ENCODE results near the gene S1PR3.

The S1PR3 gene

DNA sequence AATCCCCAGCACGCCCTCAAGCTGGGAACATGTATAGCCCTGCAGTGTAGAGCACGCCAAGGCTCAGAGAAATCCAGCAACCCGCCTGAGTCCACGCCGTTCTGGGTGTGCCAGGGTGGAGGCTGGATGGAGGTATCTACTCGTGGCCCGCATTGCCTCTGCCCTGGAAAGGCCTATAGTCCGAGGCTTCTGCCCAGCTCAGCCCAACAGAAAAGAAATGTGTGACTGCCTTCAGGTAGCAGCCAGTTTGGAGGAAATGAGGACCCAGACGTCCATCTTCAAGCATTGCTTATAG, 18.2 kb downstream of the S1PR3 start:
- TF ChIP-seq, protein P1, sequence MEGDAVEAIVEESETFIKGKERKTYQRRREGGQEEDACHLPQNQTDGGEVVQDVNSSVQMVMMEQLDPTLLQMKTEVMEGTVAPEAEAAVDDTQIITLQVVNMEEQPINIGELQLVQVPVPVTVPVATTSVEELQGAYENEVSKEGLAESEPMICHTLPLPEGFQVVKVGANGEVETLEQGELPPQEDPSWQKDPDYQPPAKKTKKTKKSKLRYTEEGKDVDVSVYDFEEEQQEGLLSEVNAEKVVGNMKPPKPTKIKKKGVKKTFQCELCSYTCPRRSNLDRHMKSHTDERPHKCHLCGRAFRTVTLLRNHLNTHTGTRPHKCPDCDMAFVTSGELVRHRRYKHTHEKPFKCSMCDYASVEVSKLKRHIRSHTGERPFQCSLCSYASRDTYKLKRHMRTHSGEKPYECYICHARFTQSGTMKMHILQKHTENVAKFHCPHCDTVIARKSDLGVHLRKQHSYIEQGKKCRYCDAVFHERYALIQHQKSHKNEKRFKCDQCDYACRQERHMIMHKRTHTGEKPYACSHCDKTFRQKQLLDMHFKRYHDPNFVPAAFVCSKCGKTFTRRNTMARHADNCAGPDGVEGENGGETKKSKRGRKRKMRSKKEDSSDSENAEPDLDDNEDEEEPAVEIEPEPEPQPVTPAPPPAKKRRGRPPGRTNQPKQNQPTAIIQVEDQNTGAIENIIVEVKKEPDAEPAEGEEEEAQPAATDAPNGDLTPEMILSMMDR (IDR thresholded peaks at IDR 0.05; ENCODE audit: borderline replicate concordance, extremely low read depth, low read length, poor library complexity, severe bottlenecking): no peak
- TF ChIP-seq EZH2 (IDR thresholded peaks at IDR 0.05; ENCODE audit: borderline replicate concordance, low read depth, low read length, severe bottlenecking): no peak
- no peak for DNase-seq
- Histone ChIP-seq H3K9me3 (ENCODE audit: insufficient read depth, low read length, severe bottlenecking) (no peaks in the 10 kb centered on the region), H4K20me1 (ENCODE audit: insufficient read depth, low read length) (no peaks in the 10 kb centered on the region), H3K4me2 (ENCODE audit: insufficient read depth, low read length) (no peak overlapping the region), H3K27ac (ENCODE audit: low read length) (no peak overlapping the region), H3K27me3 (ENCODE audit: insufficient read depth, low read length, poor library complexity) (no peaks in the 10 kb centered on the region), H3K79me2 (ENCODE audit: insufficient read depth, low read length) (no peaks in the 10 kb centered on the region), H3K36me3 (ENCODE audit: insufficient read depth, low read length) (no peaks in the 10 kb centered on the region), H3K4me3 (ENCODE audit: low read depth in 1 of 2, low read length in 2 of 2) (no peak overlapping the region), H2AFZ (ENCODE audit: low read depth, low read length) (no peak overlapping the region), H3K9ac (ENCODE audit: low read depth, low read length) (no peak overlapping the region), H3K4me1 (ENCODE audit: insufficient read depth, low read length) (no peaks in the 10 kb centered on the region)
- ATAC-seq (ENCODE audit: insufficient read depth, low read depth): no peak

DNA sequence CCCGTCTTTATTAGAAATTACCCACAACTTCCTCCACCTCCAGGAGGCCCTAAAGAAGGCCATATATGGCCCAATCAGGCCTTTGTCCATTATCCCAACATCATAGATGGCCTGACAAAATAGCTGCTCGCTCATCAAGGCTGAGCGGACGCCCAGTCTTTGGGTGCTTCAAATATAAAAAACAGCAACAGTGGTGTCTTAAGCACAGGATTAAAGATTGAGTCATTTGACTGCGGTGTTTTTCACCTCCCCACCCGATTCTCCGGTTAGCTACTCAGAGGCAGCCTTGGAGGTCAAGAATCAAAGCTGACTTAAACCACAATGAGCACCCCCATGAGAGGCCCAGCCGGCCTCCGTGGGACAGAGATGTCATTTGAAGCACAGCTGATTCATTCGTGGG, 18.8 kb downstream of the S1PR3 start:
- Histone ChIP-seq H2AFZ (ENCODE audit: low read depth, low read length) (no peak overlapping the region), H3K4me3 (ENCODE audit: low read depth in 1 of 2, low read length in 2 of 2) (no peak overlapping the region), H3K4me1 (ENCODE audit: insufficient read depth, low read length) (no peaks in the 10 kb centered on the region), H4K20me1 (ENCODE audit: insufficient read depth, low read length) (no peaks in the 10 kb centered on the region), H3K27ac (ENCODE audit: low read length) (no peak overlapping the region), H3K9me3 (ENCODE audit: insufficient read depth, low read length, severe bottlenecking) (no peaks in the 10 kb centered on the region), H3K79me2 (ENCODE audit: insufficient read depth, low read length) (no peaks in the 10 kb centered on the region), H3K4me2 (ENCODE audit: insufficient read depth, low read length) (no peak overlapping the region), H3K27me3 (ENCODE audit: insufficient read depth, low read length, poor library complexity) (no peaks in the 10 kb centered on the region), H3K9ac (ENCODE audit: low read depth, low read length) (no peak overlapping the region), H3K36me3 (ENCODE audit: insufficient read depth, low read length) (no peaks in the 10 kb centered on the region)
- no peak for ATAC-seq (ENCODE audit: insufficient read depth, low read depth)
- TF ChIP-seq, protein P1 (IDR thresholded peaks at IDR 0.05; ENCODE audit: borderline replicate concordance, extremely low read depth, low read length, poor library complexity, severe bottlenecking): no peak
- no peak for TF ChIP-seq EZH2 (IDR thresholded peaks at IDR 0.05; ENCODE audit: borderline replicate concordance, low read depth, low read length, severe bottlenecking)
- DNase-seq: no peak

DNA sequence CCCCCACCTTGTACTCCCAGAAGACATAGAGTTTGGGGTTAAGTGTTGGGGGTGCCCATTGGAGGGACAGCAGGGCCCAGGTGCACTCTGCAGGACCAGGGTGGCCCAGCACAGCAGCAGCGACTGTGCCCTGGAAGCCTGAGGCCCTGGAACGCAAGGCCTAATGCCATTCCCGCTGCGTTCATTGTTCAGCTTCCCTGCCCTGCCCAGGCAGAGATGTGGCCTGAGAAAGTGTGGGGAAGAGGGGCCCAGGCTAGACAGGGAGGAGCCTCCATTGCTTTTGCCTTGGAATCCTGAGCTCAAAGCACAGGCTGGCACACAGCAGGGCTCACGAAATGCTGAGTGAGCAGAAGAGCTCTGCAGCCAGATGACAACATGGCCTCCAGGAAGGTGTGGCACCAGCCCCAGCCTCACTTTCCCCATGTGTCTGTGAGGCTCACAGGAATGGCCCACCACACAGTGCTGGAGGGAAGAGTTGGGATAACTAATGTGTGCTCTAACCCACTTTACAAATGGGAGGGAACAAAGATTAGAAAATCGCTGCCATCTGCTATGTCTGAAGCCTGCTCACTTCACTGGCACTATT, 19.4 kb downstream of the S1PR3 start:
- Histone ChIP-seq H3K4me3 (ENCODE audit: low read depth in 1 of 2, low read length in 2 of 2) (no peak overlapping the region), H3K36me3 (ENCODE audit: insufficient read depth, low read length) (no peaks in the 10 kb centered on the region), H2AFZ (ENCODE audit: low read depth, low read length) (no peak overlapping the region), H3K27me3 (ENCODE audit: insufficient read depth, low read length, poor library complexity) (no peaks in the 10 kb centered on the region), H3K9me3 (ENCODE audit: insufficient read depth, low read length, severe bottlenecking) (no peaks in the 10 kb centered on the region), H3K4me1 (ENCODE audit: insufficient read depth, low read length) (no peaks in the 10 kb centered on the region), H3K27ac (ENCODE audit: low read length) (no peak overlapping the region), H3K9ac (ENCODE audit: low read depth, low read length) (no peak overlapping the region), H4K20me1 (ENCODE audit: insufficient read depth, low read length) (no peaks in the 10 kb centered on the region), H3K4me2 (ENCODE audit: insufficient read depth, low read length) (no peak overlapping the region), H3K79me2 (ENCODE audit: insufficient read depth, low read length) (no peaks in the 10 kb centered on the region)
- TF ChIP-seq, protein P1 (IDR thresholded peaks at IDR 0.05; ENCODE audit: borderline replicate concordance, extremely low read depth, low read length, poor library complexity, severe bottlenecking): no peak
- no peak for TF ChIP-seq EZH2 (IDR thresholded peaks at IDR 0.05; ENCODE audit: borderline replicate concordance, low read depth, low read length, severe bottlenecking)
- ATAC-seq (ENCODE audit: insufficient read depth, low read depth) (no peak), DNase-seq (no peak)

DNA sequence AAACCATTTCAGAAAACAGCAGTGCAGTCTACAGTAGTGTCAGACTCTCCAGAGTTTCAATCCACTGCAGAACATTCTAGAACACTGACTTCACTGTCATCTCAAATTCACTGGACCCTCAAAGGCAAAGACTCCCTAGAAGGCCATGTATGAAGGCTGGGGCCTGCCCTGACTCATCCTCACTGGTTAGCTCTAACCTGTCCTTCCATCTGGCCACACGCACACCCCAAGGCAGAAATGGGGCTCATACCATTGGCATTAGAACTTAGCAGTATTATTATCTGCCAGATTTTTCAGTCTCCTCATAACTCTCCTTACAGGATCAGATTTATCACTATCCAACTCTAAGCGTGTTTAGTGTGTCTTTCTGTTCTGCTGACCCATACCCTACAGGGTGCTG, 20.4 kb downstream of the S1PR3 start:
- TF ChIP-seq EZH2 (IDR thresholded peaks at IDR 0.05; ENCODE audit: borderline replicate concordance, low read depth, low read length, severe bottlenecking): no peak
- TF ChIP-seq, protein P1 (IDR thresholded peaks at IDR 0.05; ENCODE audit: borderline replicate concordance, extremely low read depth, low read length, poor library complexity, severe bottlenecking): no peak
- Histone ChIP-seq H3K4me3 (ENCODE audit: low read depth in 1 of 2, low read length in 2 of 2) (no peak overlapping the region), H3K79me2 (ENCODE audit: insufficient read depth, low read length) (no peaks in the 10 kb centered on the region), H3K9me3 (ENCODE audit: insufficient read depth, low read length, severe bottlenecking) (no peaks in the 10 kb centered on the region), H3K9ac (ENCODE audit: low read depth, low read length) (no peak overlapping the region), H2AFZ (ENCODE audit: low read depth, low read length) (no peak overlapping the region), H3K4me2 (ENCODE audit: insufficient read depth, low read length) (no peak overlapping the region), H4K20me1 (ENCODE audit: insufficient read depth, low read length) (no peaks in the 10 kb centered on the region), H3K36me3 (ENCODE audit: insufficient read depth, low read length) (no peaks in the 10 kb centered on the region), H3K27me3 (ENCODE audit: insufficient read depth, low read length, poor library complexity) (no peaks in the 10 kb centered on the region), H3K4me1 (ENCODE audit: insufficient read depth, low read length) (no peaks in the 10 kb centered on the region), H3K27ac (ENCODE audit: low read length) (no peak overlapping the region)
- DNase-seq: no peak
- no peak for ATAC-seq (ENCODE audit: insufficient read depth, low read depth)
